GM12878 (cell line): ENCODE data around the gene CLEC4G. TPM values are rescaled to one million over a fixed set of nuclear protein-coding genes. Genes with fewer than 3 reads are reported as not detected.
A peak's percentile ranks its signal among the peaks of the same experiment; 100 is the strongest.

Source experiments
- ATF7 ChIP-seq: fragments of 450-650 bp; IDR thresholded peaks from 2 replicates; pipeline ENCODE4 v1.6.1; 2016; ENCODE audit warnings: low read depth, mild to moderate bottlenecking
- CBX3 ChIP-seq: fragments of 200-600 bp; sonication (generic); IDR thresholded peaks from 2 replicates; pipeline ENCODE4 v1.6.1; 2016; ENCODE audit warnings: low read depth, borderline replicate concordance
- CHD1 ChIP-seq: IDR thresholded peaks from 2 replicates; pipeline ENCODE4 v1.6.1; 2012; ENCODE audit warnings: low read depth, low read length, improper control_type of control experiment
- DPF2 ChIP-seq: fragments of 450-650 bp; IDR thresholded peaks from 2 replicates; pipeline ENCODE4 v1.6.1; 2017; ENCODE audit warnings: mild to moderate bottlenecking
- E4F1 ChIP-seq: fragments of 450-650 bp; IDR thresholded peaks from 2 replicates; pipeline ENCODE4 v1.6.1; 2018; ENCODE audit warnings: borderline replicate concordance, mild to moderate bottlenecking; ENCODE audit not compliant: partially characterized antibody
- GATAD2B ChIP-seq: fragments of 450-650 bp; conservative IDR thresholded peaks from 2 replicates; pipeline ENCODE4 v1.6.1; 2017; ENCODE audit warnings: low read depth, mild to moderate bottlenecking, moderate library complexity
- HDAC6 ChIP-seq: fragments of 200-600 bp; sonication (generic); IDR thresholded peaks from one replicate; pipeline ENCODE4 v1.8.0; 2017; ENCODE audit warnings: antibody characterized with exemption; ENCODE audit not compliant: unreplicated experiment
- MTA2 ChIP-seq: fragments of 450-650 bp; IDR thresholded peaks from 2 replicates; pipeline ENCODE4 v1.6.1; 2016; ENCODE audit warnings: low read depth, mild to moderate bottlenecking, moderate library complexity
- NR2C1 ChIP-seq: fragments of 450-650 bp; IDR thresholded peaks from 2 replicates; pipeline ENCODE4 v1.6.1; 2017; ENCODE audit warnings: antibody characterized with exemption, mild to moderate bottlenecking, moderate library complexity
- PML ChIP-seq: IDR thresholded peaks from 2 replicates; pipeline ENCODE4 v1.6.1; 2012; ENCODE audit warnings: low read length, inconsistent platforms
- POLR2A ChIP-seq: IDR thresholded peaks from 2 replicates; pipeline ENCODE4 v1.6.1; 2011; ENCODE audit warnings: low read depth, mild to moderate bottlenecking, low read length
- SMAD5 ChIP-seq: IDR thresholded peaks from 2 replicates; pipeline ENCODE4 v1.6.1; 2016; ENCODE audit warnings: antibody characterized with exemption, low read depth
- TARDBP ChIP-seq: IDR thresholded peaks from 2 replicates; pipeline ENCODE4 v1.6.1; 2016; ENCODE audit warnings: borderline replicate concordance
- ZNF207 ChIP-seq: fragments of 450-650 bp; IDR thresholded peaks from 2 replicates; pipeline ENCODE4 v1.6.1; 2014; ENCODE audit warnings: antibody characterized with exemption, mild to moderate bottlenecking, borderline replicate concordance
- ZNF217 ChIP-seq: fragments of 450-650 bp; IDR thresholded peaks from 2 replicates; pipeline ENCODE4 v1.6.1; 2017; ENCODE audit warnings: antibody characterized with exemption, mild to moderate bottlenecking
- ZNF24 ChIP-seq: fragments of 450-650 bp; IDR thresholded peaks from 2 replicates; pipeline ENCODE4 v1.6.1; 2017; ENCODE audit warnings: antibody characterized with exemption, mild to moderate bottlenecking
- ZNF622 ChIP-seq: fragments of 450-650 bp; IDR thresholded peaks from 2 replicates; pipeline ENCODE4 v1.6.1; 2017; ENCODE audit warnings: mild to moderate bottlenecking, inconsistent platforms
- polyA plus RNA-seq, 11 experiments: library from polyadenylated mRNA; depleted of rRNA in 4 of 11; unstranded in 6 of 11; stranded (reverse) in 5 of 11; fragments of >200 nt; fragmentation: Nextera tagmentation in 4 of 11; fragmentation: Illumina TruSeq in 1 of 11; extraction: Ambion mirVana in 4 of 11; extraction: Trizol in 1 of 11; gene quantifications; 1 replicate in 1 of 11; 2 replicates in 10 of 11; pipeline versions ENCODE4 v1.2.1 to v1.2.3, GENCODE V29; 2011 to 2016; ENCODE audit warnings: inconsistent platforms in 2 of 11, missing spikeins in 2 of 11, low read depth in 1 of 11
- total RNA-seq, 4 experiments: library from RNA; depleted of rRNA in 3 of 4; stranded (reverse); fragments of >200 nt in 3 of 4; fragmentation: Illumina TruSeq in 1 of 4; extraction: Trizol in 1 of 4; gene quantifications; 2 replicates each; pipeline versions ENCODE4 v1.2.1 to v1.2.3, GENCODE V29; 2013 to 2021
- TF ChIP-seq, protein P1 (sequence below): fragments of 450-650 bp; IDR thresholded peaks from 2 replicates; pipeline ENCODE4 v1.6.1; 2016; ENCODE audit warnings: mild to moderate bottlenecking
- TF ChIP-seq, protein P2 (sequence below): fragments of 450-650 bp; IDR thresholded peaks from 2 replicates; pipeline ENCODE4 v1.6.1; 2017; ENCODE audit warnings: mild to moderate bottlenecking, low read depth, inconsistent platforms; ENCODE audit not compliant: poor library complexity, severe bottlenecking
- TF ChIP-seq, protein P3 (sequence below): fragments of 150-350 bp; IDR thresholded peaks from 2 replicates; pipeline ENCODE4 v1.6.1; 2014; ENCODE audit warnings: mild to moderate bottlenecking, low read depth, low read length
- TF ChIP-seq, protein P4 (sequence below): fragments of 450-650 bp; formaldehyde crosslinking; IDR thresholded peaks from 2 replicates; pipeline ENCODE4 v1.4.0; 2022; ENCODE audit warnings: mild to moderate bottlenecking, moderate library complexity

CLEC4G gene
- total and polyA plus RNA-seq, 10 of the 15 experiments (the other 5 are each of a cell fraction or from before 2014, with no cell fraction given) = 0.04 TPM; not detected in 9

- TF ChIP-seq, protein P1, sequence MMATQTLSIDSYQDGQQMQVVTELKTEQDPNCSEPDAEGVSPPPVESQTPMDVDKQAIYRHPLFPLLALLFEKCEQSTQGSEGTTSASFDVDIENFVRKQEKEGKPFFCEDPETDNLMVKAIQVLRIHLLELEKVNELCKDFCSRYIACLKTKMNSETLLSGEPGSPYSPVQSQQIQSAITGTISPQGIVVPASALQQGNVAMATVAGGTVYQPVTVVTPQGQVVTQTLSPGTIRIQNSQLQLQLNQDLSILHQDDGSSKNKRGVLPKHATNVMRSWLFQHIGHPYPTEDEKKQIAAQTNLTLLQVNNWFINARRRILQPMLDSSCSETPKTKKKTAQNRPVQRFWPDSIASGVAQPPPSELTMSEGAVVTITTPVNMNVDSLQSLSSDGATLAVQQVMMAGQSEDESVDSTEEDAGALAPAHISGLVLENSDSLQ = peak; percentile 83
- peak; percentile 67; the same call in 1 of the 2 replicates for TF ChIP-seq ATF7
- peak; percentile 82; the same call in 1 of the 2 replicates for TF ChIP-seq SMAD5
- TF ChIP-seq HDAC6 = no peak
- TF ChIP-seq ZNF207 = no peak
- peak; percentile 98 for TF ChIP-seq GATAD2B
- peak; percentile 15; the same call in 1 of the 2 replicates for TF ChIP-seq TARDBP
- TF ChIP-seq POLR2A = peak; percentile 81
- TF ChIP-seq CHD1 = no peak; the same call in 1 of the 2 replicates
- TF ChIP-seq, protein P2, sequence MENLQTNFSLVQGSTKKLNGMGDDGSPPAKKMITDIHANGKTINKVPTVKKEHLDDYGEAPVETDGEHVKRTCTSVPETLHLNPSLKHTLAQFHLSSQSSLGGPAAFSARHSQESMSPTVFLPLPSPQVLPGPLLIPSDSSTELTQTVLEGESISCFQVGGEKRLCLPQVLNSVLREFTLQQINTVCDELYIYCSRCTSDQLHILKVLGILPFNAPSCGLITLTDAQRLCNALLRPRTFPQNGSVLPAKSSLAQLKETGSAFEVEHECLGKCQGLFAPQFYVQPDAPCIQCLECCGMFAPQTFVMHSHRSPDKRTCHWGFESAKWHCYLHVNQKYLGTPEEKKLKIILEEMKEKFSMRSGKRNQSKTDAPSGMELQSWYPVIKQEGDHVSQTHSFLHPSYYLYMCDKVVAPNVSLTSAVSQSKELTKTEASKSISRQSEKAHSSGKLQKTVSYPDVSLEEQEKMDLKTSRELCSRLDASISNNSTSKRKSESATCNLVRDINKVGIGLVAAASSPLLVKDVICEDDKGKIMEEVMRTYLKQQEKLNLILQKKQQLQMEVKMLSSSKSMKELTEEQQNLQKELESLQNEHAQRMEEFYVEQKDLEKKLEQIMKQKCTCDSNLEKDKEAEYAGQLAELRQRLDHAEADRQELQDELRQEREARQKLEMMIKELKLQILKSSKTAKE = peak; percentile 73
- TF ChIP-seq ZNF622 = no peak
- no peak for TF ChIP-seq NR2C1
- TF ChIP-seq PML = peak; percentile 74; the same call in 1 of the 2 replicates
- peak; percentile 99 for TF ChIP-seq ZNF217
- TF ChIP-seq MTA2 = peak; percentile 65
- TF ChIP-seq, protein P3, sequence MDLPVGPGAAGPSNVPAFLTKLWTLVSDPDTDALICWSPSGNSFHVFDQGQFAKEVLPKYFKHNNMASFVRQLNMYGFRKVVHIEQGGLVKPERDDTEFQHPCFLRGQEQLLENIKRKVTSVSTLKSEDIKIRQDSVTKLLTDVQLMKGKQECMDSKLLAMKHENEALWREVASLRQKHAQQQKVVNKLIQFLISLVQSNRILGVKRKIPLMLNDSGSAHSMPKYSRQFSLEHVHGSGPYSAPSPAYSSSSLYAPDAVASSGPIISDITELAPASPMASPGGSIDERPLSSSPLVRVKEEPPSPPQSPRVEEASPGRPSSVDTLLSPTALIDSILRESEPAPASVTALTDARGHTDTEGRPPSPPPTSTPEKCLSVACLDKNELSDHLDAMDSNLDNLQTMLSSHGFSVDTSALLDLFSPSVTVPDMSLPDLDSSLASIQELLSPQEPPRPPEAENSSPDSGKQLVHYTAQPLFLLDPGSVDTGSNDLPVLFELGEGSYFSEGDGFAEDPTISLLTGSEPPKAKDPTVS = no peak
- no peak for TF ChIP-seq CBX3
- peak; percentile 50; the same call in 1 of the 2 replicates for TF ChIP-seq ZNF24
- TF ChIP-seq, protein P4, sequence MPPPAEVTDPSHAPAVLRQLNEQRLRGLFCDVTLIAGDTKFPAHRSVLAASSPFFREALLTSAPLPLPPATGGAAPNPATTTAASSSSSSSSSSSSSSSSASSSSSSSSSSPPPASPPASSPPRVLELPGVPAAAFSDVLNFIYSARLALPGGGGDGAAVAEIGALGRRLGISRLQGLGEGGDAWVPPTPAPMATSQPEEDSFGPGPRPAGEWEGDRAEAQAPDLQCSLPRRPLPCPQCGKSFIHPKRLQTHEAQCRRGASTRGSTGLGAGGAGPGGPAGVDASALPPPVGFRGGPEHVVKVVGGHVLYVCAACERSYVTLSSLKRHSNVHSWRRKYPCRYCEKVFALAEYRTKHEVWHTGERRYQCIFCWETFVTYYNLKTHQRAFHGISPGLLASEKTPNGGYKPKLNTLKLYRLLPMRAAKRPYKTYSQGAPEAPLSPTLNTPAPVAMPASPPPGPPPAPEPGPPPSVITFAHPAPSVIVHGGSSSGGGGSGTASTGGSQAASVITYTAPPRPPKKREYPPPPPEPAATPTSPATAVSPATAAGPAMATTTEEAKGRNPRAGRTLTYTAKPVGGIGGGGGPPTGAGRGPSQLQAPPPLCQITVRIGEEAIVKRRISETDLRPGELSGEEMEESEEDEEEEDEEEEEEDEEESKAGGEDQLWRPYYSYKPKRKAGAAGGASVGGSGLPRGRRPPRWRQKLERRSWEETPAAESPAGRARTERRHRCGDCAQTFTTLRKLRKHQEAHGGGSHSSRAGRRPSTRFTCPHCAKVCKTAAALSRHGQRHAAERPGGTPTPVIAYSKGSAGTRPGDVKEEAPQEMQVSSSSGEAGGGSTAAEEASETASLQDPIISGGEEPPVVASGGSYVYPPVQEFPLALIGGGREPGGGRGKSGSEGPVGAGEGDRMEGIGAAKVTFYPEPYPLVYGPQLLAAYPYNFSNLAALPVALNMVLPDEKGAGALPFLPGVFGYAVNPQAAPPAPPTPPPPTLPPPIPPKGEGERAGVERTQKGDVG (CRISPR knock-in tag) = no peak
- TF ChIP-seq E4F1 = no peak
- TF ChIP-seq DPF2 = no peak; the same call in none of the 2 replicates
Measured at GRCh38 chr19:7701654-7702457, 30.1 kb downstream of the CLEC4G start, which contains the start of gene FCER2 (continued).
